K562 treated with DMSO at 1 percent for 4 hours (cell line): ENCODE results near the gene JCHAIN. TPM values are rescaled to one million over a fixed set of nuclear protein-coding genes. Genes with fewer than 3 reads are reported as not detected.

Experiments used
- total RNA-seq: library from RNA; unstranded; fragments of 300-600 nt; gene quantifications from 2 replicates; pipeline ENCODE4 v1.2.3, GENCODE V29; 2022; ENCODE audit not compliant: insufficient read depth

The JCHAIN gene
- total RNA-seq, result not detected in 2 replicates

DNA sequence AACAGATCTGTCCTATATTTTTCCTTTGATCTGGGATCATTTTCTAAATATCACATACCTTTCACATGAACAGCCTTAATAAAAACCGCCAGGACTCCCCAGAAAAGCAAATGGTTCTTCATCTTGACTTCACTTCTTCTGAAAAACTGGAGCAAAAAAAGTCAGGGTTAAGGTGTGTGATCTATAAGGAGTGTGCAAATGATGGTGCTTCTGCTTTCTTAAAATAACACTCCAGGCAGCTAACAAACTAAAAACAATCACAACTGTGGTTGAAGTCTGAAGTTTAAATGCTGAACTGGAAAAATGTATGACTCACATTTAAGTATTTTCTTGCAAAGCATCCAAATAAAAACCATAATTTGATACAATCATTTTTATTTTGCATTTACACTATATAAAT lies at the start of gene JCHAIN:
Gene JCHAIN (minus strand): TSS at position 140 of the 400 bp plus-strand sequence. CDS start 18 bp downstream, at position 122.

DNA sequence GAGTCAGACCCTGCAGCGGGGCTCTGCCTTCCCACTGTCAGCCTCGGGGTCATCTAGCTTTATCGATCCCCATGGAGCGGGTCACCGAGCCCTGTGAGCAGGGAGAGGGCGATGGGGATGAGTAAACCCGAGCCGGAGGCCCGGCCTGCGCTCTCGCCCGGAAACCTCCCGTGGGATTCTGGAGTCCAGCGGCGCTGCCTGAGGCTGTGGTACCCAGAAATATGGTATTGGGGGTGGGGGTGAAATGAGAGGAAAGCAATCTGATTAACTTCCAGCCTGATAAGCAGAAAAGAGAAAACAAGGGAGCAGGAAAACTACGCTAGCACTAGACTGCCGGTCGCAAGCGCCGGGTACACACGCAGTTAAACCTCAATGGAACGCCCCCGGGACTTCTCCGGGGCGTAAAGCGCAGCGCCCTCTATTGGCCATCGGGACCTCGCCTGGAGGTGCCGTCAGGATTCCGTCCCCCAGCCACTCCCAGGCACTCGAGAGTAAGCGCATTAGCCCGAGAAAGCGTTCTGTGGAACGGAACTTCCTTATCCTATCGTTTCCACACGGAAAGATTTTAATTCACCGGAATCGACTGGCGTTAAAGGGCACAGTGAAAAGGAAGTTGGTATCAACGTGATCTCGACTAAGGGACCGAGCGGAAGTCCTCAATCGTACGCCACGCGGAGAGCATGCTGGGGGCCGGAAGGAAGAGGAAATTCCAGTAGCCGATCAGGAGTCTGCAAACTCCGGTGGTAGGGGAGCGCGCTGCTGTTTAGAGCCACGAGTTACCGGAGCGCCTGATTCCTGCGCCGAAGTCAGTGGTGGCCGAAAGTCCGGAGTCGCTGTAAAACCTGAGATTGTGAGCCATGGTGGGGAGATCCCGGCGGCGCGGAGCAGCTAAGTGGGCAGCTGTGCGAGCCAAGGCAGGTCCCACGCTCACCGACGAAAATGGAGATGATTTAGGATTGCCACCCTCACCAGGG lies 21.8 kb upstream of the JCHAIN start, which contains the start of gene UTP3:
Gene UTP3 (plus strand): TSS at position 712 of the 974 bp plus-strand sequence. CDS start 146 bp downstream, at position 858.

DNA sequence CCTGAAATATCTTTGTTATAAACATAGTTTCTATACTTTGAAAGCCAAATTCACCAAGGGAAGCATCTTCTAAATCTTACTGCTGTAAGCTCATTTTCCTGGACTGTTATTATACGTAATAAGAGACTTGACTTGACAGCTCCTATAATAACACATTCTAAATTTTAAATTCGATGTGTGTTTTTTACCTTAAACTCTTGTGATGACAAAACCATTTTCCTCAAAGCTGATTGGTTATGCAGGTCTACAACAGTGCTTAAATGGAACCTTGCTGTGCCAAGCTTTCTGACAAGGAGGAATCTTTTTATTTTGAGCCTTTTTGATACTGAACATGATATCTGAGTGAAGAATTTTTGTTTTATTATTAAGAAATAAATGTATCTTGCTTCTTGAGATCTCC lies 37.9 kb downstream of the JCHAIN start, which contains the start of gene ENAM:
Gene ENAM (plus strand): TSS at position 301 of the 400 bp plus-strand sequence. CDS start 757 bp downstream, outside the sequence.

Other genes with a start within 250 kb of the JCHAIN start
- not detected in 2 replicates for gene MUC7, start 194.3 kb downstream of the JCHAIN start, total RNA-seq
- gene AMTN, start 147.9 kb downstream of the JCHAIN start, total RNA-seq, result not detected in 2 replicates
- gene AMBN, start 74.3 kb downstream of the JCHAIN start, total RNA-seq, result not detected in 2 replicates
- gene ENAM, start 37.8 kb downstream of the JCHAIN start, total RNA-seq, result not detected in 2 replicates
- 16.2 and 19.0 TPM in 2 replicates for gene UTP3, start 22.0 kb upstream of the JCHAIN start, total RNA-seq
- 24.5 and 24.9 TPM in 2 replicates for gene RUFY3, start 55.5 kb upstream of the JCHAIN start, total RNA-seq
- 33.0 and 35.1 TPM in 2 replicates for gene GRSF1, start 173.4 kb upstream of the JCHAIN start, total RNA-seq
- 11.6 and 14.4 TPM in 2 replicates for gene MOB1B, start 235.9 kb upstream of the JCHAIN start, total RNA-seq